ENCODE data around the gene GTF2H1. TPM values are rescaled to one million over a fixed set of nuclear protein-coding genes. Genes with fewer than 3 reads are reported as not detected.
"Not testable (repeated sequence)": the region's sequence is repeated elsewhere in the genome, so short reads cannot be mapped to it uniquely, and the experiment has no call there.

The GTF2H1 gene
- polyA plus RNA-seq, 2 donors, result 13.1 to 23.3 TPM

GRCh38 chr11:18407400-18407799, 85.0 kb downstream of the GTF2H1 start:
- peaks cover 0 to 14% of the 10 kb centered on the region in 2 donors for H3K36me3 ChIP-seq (ENCODE audit: control insufficient read depth in 2 of 2, insufficient read depth in 2 of 2, low read length in 1 of 2)
- H3K27me3 ChIP-seq (ENCODE audit: control insufficient read depth in 1 of 2, insufficient read depth in 2 of 2, low read length in 2 of 2); H3K9me3 ChIP-seq (ENCODE audit: control insufficient read depth in 2 of 2, insufficient read depth in 1 of 2, low read depth in 1 of 2, low read length in 1 of 2); H3K4me3 ChIP-seq (ENCODE audit: low read depth in 1 of 2, low read length in 2 of 2); H3K27ac ChIP-seq (ENCODE audit: low read depth in 2 of 2, low read length in 1 of 2); H3K4me1 ChIP-seq (ENCODE audit: control insufficient read depth in 2 of 2, insufficient read depth in 2 of 2, low read length in 1 of 2): not testable (repeated sequence)
- 35 to 38% methylated on average over 3 of the region's 3 CpGs for WGBS, 2 donors

GRCh38 chr11:18408558-18409291, 86.4 kb downstream of the GTF2H1 start:
- Histone ChIP-seq H3K4me1 (ENCODE audit: control insufficient read depth in 2 of 2, insufficient read depth in 2 of 2, low read length in 1 of 2) (no peaks in the 10 kb centered on the region), H3K4me3 (ENCODE audit: low read depth in 1 of 2, low read length in 2 of 2) (no peak overlapping the region), H3K9me3 (ENCODE audit: control insufficient read depth in 2 of 2, insufficient read depth in 1 of 2, low read depth in 1 of 2, low read length in 1 of 2) (no peaks in the 10 kb centered on the region), H3K27me3 (ENCODE audit: control insufficient read depth in 1 of 2, insufficient read depth in 2 of 2, low read length in 2 of 2) (no peaks in the 10 kb centered on the region), H3K36me3 (ENCODE audit: control insufficient read depth in 2 of 2, insufficient read depth in 2 of 2, low read length in 1 of 2) (peaks cover 0 to 12% of the 10 kb centered on the region in 2 donors), H3K27ac (ENCODE audit: low read depth in 2 of 2, low read length in 1 of 2) (no peak overlapping the region)
- 92 to 93% methylated on average over 9 of the region's 9 CpGs for WGBS, 2 donors

- Histone ChIP-seq H3K4me3 (ENCODE audit: low read depth in 1 of 2, low read length in 2 of 2) (no peak overlapping the region), H3K4me1 (ENCODE audit: control insufficient read depth in 2 of 2, insufficient read depth in 2 of 2, low read length in 1 of 2) (no peaks in the 10 kb centered on the region), H3K9me3 (ENCODE audit: control insufficient read depth in 2 of 2, insufficient read depth in 1 of 2, low read depth in 1 of 2, low read length in 1 of 2) (no peaks in the 10 kb centered on the region), H3K36me3 (ENCODE audit: control insufficient read depth in 2 of 2, insufficient read depth in 2 of 2, low read length in 1 of 2) (no peaks in the 10 kb centered on the region), H3K27me3 (ENCODE audit: control insufficient read depth in 1 of 2, insufficient read depth in 2 of 2, low read length in 2 of 2) (no peaks in the 10 kb centered on the region), H3K27ac (ENCODE audit: low read depth in 2 of 2, low read length in 1 of 2) (no peak overlapping the region)
- WGBS, 2 donors, result 73 to 83% methylated on average over 3 of the region's 3 CpGs
Observed at GRCh38 chr11:18416459-18416858, 94.1 kb downstream of the GTF2H1 start.

Other genes with a start within 250 kb of the GTF2H1 start
- 1 to 10 TPM; 6.4 to 7.2 TPM for gene SAAL1, start 216.5 kb upstream of the GTF2H1 start, polyA plus RNA-seq
- gene MRGPRX3, start 190.0 kb upstream of the GTF2H1 start, polyA plus RNA-seq, result under 1 TPM; 0.12 to 0.33 TPM
- gene MRGPRX4, start 149.7 kb upstream of the GTF2H1 start, polyA plus RNA-seq, result not detected
- not detected for gene SAA4, start 85.8 kb upstream of the GTF2H1 start, polyA plus RNA-seq
- gene SAA2, start 73.9 kb upstream of the GTF2H1 start, polyA plus RNA-seq, result 1 to 10 TPM; 2.4 TPM
- 10 to 100 TPM; 10.8 to 15.7 TPM for gene SAA1, start 56.3 kb upstream of the GTF2H1 start, polyA plus RNA-seq
- 1 to 10 TPM; 6.6 to 6.9 TPM for gene HPS5, start 427 bp upstream of the GTF2H1 start, polyA plus RNA-seq
- 100 to 1,000 TPM; 269 to 530 TPM for gene LDHA, start 72.0 kb downstream of the GTF2H1 start, polyA plus RNA-seq
- under 1 TPM; 0.24 to 0.29 TPM for gene LDHC, start 89.8 kb downstream of the GTF2H1 start, polyA plus RNA-seq
- not detected for gene LDHAL6A, start 133.3 kb downstream of the GTF2H1 start, polyA plus RNA-seq
- 10 to 100 TPM; 41.9 to 60.0 TPM for gene TSG101, start 204.4 kb downstream of the GTF2H1 start, polyA plus RNA-seq